Measurements from ENCODE around the gene RNU7-1.

The RNU7-1 gene

GRCh38 chr12:6965026-6965661 lies 21.5 kb downstream of the RNU7-1 start:
- peak; percentile 63 to 85 for DNase-seq (ENCODE audit: low read depth in 2 of 2)

GRCh38 chr12:6965714-6966113 lies 22.1 kb downstream of the RNU7-1 start:
- no peak for DNase-seq (ENCODE audit: low read depth in 2 of 2)

DNA sequence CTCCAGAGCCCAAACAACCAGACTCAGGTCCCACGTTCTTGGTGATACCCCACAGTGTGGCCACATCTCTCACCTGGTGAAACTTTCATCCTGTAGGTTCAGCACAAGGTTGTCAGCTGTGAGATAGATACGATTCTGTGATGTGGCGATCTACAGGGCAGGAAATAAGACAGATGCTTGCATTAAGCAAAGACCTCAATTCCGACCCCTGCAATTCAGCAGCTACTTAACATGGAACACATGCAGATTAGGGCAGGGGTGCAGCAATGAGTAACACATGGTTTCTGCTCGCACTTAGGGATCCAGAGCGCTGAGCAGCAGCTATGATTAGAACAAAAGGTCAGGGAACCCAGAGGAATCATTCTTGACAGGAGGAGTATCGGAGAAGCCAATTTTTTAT lies 22.7 kb downstream of the RNU7-1 start:
- DNase-seq (ENCODE audit: low read depth in 2 of 2) = no peak

GRCh38 chr12:6967651-6968100 lies 24.1 kb downstream of the RNU7-1 start:
- DNase-seq (ENCODE audit: low read depth in 2 of 2) = no peak

- no peak for DNase-seq (ENCODE audit: low read depth in 2 of 2)
These were observed 24.8 kb downstream of the RNU7-1 start for GRCh38 chr12:6968426-6968825.

GRCh38 chr12:6970096-6970527 lies 26.5 kb downstream of the RNU7-1 start:
- DNase-seq (ENCODE audit: low read depth in 2 of 2) = no peak

DNA sequence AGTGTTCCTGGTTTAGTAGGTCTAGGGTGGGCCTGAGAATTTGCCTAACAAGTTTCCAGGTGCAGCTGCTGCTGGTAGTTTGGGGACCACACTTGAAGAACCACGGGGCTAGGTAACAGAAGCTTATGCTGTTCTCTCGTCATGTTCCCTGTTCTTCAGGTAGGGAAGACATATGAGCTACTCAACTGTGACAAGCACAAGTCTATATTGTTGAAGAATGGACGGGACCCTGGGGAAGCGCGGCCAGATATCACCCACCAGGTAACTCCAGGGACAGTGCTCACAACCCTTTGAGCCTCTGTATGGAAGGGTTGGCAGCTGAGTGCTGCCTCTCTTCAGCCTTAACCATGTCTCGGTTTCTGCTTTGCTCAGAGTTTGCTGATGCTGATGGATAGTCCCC lies 30.6 kb downstream of the RNU7-1 start:
- no peak for DNase-seq (ENCODE audit: low read depth in 2 of 2)

DNA sequence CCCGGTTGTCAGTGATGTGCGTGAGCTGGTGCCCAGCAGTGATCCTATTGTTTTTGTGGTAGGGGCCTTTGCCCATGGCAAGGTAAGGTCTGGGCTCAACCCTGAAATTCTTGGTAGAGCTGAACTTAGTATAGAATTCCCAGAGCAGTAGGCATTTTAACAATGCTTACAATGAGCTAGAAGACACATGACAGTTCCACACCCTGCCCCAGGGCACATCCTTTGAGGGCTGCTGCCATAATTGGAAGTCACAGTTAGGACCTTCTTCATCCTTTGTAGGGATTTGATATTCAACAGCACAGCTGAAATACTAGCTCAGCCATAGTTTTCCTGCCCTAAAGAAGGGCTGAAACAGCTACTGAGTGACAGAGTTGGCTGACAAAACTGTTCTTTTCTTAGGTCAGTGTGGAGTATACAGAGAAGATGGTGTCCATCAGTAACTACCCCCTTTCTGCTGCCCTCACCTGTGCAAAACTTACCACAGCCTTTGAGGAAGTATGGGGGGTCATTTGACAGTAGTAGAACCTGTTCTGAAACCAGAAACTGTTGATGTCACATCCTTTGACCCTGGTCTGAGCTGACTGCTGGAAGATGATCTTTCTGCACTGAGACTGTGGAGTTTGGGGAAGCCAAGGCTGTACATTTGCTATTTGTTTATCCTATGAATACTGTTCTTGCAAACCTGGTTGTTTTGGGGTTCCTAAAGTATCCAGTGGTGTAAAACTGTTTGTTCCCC lies 31.8 kb downstream of the RNU7-1 start:
- DNase-seq (ENCODE audit: low read depth in 2 of 2) = no peak

GRCh38 chr12:6977653-6978052 lies 34.0 kb downstream of the RNU7-1 start:
- no peak for DNase-seq (ENCODE audit: low read depth in 2 of 2)

DNA sequence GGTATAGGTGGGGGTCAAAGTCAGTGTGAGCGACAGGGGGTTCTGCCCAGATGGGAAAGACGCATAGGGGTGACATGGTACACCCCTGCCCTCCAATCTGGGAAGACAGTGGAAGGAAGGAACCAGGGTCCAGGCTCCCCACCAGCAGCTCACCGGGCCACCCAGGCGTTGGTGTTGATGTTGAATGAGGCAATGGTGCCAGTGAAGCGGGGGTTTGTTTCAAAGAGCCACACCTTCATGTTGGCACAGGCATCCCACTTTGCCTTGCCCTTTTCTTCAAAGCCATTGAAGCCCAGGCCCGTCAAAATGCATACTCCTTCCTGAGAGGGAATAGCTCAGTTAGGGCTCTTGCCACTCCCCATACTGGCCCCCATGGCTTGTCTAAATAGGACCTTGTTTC lies 34.6 kb downstream of the RNU7-1 start:
- DNase-seq (ENCODE audit: low read depth in 2 of 2) = no peak

GRCh38 chr12:6978611-6979011 lies 35.0 kb downstream of the RNU7-1 start:
- no peak for DNase-seq (ENCODE audit: low read depth in 2 of 2)

DNA sequence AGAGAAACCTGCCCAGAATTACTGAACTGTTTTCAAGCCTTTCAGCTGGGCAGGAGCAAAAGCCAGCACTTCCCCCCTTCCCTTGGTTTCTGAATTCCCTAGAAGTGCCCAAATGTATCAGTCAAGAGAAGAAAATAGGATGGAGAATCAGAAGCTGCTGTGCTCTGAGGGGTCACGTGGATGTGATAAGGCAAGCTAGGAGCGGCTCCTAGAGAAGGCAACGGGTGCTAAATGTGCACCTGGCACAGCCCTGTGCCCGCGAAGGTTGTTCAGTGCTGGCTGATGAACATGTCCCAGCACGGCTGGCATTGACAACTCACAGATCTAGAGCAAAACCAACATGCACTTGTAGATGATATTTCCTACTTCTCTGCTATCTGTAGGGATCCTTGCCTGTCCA lies 35.4 kb downstream of the RNU7-1 start:
- no peak for DNase-seq (ENCODE audit: low read depth in 2 of 2)

DNA sequence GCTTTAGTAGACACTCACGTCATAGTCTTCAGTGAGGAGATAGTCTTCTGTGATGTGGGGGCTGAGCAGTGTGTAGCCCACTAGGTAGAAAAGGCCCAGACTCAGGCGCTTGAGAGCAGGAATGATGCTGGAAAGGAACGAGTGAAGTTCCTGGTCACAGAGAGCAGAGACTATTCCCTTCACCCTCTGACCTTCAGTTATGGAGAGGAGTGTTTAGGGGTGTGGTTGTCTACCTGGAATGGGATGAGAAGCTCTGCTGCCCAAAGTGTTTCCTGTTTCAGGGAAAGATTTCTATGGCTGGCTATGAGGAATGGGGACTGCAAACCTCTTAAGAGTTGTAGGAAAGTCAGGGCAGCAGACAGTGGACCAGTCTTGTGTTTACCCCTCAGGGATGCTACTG lies 35.8 kb downstream of the RNU7-1 start:
- DNase-seq (ENCODE audit: low read depth in 2 of 2) = no peak

- DNase-seq (ENCODE audit: low read depth in 2 of 2) = no peak
These were observed 36.5 kb downstream of the RNU7-1 start for GRCh38 chr12:6980075-6980474.

DNA sequence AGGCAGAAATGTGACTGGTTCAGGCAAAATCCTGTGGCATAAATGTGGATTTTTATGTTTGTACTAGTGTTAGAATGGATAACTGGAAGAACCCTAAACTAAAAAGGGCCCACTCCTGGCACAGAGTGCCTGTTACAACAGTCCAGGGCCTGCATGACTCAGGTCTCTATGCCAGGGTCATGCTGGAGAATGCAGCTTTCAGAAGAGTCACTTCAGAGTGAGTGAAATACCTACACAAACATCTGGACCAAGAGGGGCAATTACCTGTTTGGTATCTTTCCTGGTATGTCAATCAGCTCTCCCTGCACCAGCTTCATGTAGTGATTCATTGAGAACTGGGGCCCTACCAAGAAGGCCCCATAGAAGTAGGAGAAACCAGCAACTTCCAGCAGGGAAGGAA lies 37.1 kb downstream of the RNU7-1 start:
- no peak for DNase-seq (ENCODE audit: low read depth in 2 of 2)

DNA sequence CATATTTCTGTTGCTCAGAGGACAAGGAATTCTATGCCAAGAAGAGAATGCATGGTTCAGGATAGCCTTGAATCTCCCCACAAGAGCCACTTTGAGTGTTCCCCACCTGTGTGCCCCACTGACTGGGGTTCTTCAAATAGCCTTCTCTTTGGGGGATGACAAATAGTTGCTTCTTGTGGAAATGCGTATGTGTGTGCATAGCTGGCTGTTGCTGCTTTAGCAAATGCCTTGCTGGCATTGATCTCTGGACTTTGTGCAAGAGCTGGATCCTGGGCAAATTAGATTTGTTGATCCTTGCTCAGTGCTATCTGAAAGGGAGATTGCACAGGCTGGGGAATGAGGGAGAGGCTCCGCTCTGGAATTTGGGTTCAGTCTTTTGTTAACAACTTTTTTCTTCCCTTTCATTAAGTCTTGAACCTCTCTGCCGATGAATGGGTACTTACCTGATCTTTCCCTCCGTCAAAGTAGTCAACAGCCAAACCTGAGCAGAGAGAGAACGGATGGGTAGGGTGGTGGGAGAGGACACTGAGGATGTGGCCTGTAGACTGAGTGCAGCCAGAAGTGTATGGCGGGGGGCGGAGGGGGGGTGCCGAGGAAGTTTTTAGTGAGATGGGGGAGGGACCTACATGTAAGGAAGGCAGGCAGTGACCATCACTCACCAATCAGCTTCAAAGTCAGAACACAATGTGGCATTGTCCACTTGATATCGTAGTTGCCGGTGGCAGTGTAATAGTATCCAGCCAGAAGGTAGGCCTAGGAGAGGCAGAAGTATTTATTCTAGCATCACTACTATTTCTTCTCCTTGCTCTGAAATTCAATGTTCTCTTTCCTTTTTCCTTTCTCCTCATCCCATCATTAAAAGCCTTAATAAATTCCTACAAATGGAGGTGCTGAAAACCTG lies 37.8 kb downstream of the RNU7-1 start:
- DNase-seq (ENCODE audit: low read depth in 2 of 2) = no peak

GRCh38 chr12:6982532-6982931 lies 38.9 kb downstream of the RNU7-1 start:
- DNase-seq (ENCODE audit: low read depth in 2 of 2) = no peak

- DNase-seq (ENCODE audit: low read depth in 2 of 2) = no peak
These were observed 44.4 kb downstream of the RNU7-1 start for GRCh38 chr12:6987956-6988553.

Measured in stimulated activated CD8-positive, alpha-beta memory T cell treated with anti-CD3 and anti-CD28 coated beads, Interleukin-7, amount 100 ng/mL, for 1 hour (primary cell).